Smooth muscle cell of the coronary artery (primary cell): Measurements from ENCODE around the gene NEK2. TPM values are rescaled to one million over a fixed set of nuclear protein-coding genes. Genes with fewer than 3 reads are reported as not detected.

Source experiments
- total RNA-seq: library from RNA; depleted of rRNA; stranded (reverse); fragments of >200 nt; gene quantifications from 2 replicates; pipeline ENCODE4 v1.2.3, GENCODE V29; 2014; ENCODE audit warnings: low replicate concordance

NEK2 gene
- 0.70 and 6.5 TPM in 2 replicates for total RNA-seq

GRCh38 chr1:211675230-211676105 lies at the start of gene NEK2:
TSS of gene NEK2 (minus strand) at chr1:211675621. CDS start at chr1:211675479, 142 bp downstream.

Other genes starting within 250 kb of the NEK2 start
- gene RD3, start 183.5 kb downstream of the NEK2 start, total RNA-seq, result not detected in 2 replicates
- gene SLC30A1, start 96.5 kb downstream of the NEK2 start, total RNA-seq, result 15.1 and 17.7 TPM in 2 replicates
- gene LPGAT1, start 155.1 kb upstream of the NEK2 start, total RNA-seq, result 9.5 and 34.3 TPM in 2 replicates